Measurements from ENCODE around the gene GTF3A. TPM values are rescaled to one million over a fixed set of nuclear protein-coding genes. Genes with fewer than 3 reads are reported as not detected.
A peak's percentile ranks its signal among the peaks of the same experiment; 100 is the strongest.

The GTF3A gene
- total RNA-seq, 1 donor: 111 TPM

GRCh38 chr13:27379694-27380641 is 44.5 kb upstream of the GTF3A start:
- Histone ChIP-seq H3K36me3 (ENCODE audit: insufficient read depth, low read length) (no peaks in the 10 kb centered on the region), H3K4me1 (ENCODE audit: insufficient read depth, low read length) (no peaks in the 10 kb centered on the region), H3K27me3 (ENCODE audit: insufficient read depth, low read length) (peaks cover 3% of the 10 kb centered on the region), H3K4me3 (ENCODE audit: insufficient read depth, low read length) (no peak overlapping the region), H3K4me2 (ENCODE audit: insufficient read depth, low read length) (no peak overlapping the region), H3K79me2 (ENCODE audit: insufficient read depth, low read length) (no peaks in the 10 kb centered on the region), H2AFZ (ENCODE audit: low read length) (peak overlapping the region; percentile 67), H3K27ac (ENCODE audit: low read depth, low read length) (no peak overlapping the region), H3K9me3 (ENCODE audit: low read depth, low read length) (no peaks in the 10 kb centered on the region), H4K20me1 (ENCODE audit: insufficient read depth, low read length) (no peaks in the 10 kb centered on the region)
- peak; percentile 75 for TF ChIP-seq CTCF (IDR thresholded peaks at IDR 0.05; ENCODE audit: extremely low read depth, low read depth, low read length)
- peak; percentile 86 for DNase-seq (ENCODE audit: insufficient read length, low spot score, missing footprints)

GRCh38 chr13:27381601-27382000 is 42.8 kb upstream of the GTF3A start:
- Histone ChIP-seq H3K4me1 (ENCODE audit: insufficient read depth, low read length) (no peaks in the 10 kb centered on the region), H3K36me3 (ENCODE audit: insufficient read depth, low read length) (no peaks in the 10 kb centered on the region), H3K79me2 (ENCODE audit: insufficient read depth, low read length) (no peaks in the 10 kb centered on the region), H2AFZ (ENCODE audit: low read length) (no peak overlapping the region), H4K20me1 (ENCODE audit: insufficient read depth, low read length) (no peaks in the 10 kb centered on the region), H3K27ac (ENCODE audit: low read depth, low read length) (no peak overlapping the region), H3K9me3 (ENCODE audit: low read depth, low read length) (no peaks in the 10 kb centered on the region), H3K27me3 (ENCODE audit: insufficient read depth, low read length) (peaks cover 10% of the 10 kb centered on the region), H3K4me3 (ENCODE audit: insufficient read depth, low read length) (no peak overlapping the region), H3K4me2 (ENCODE audit: insufficient read depth, low read length) (no peak overlapping the region)
- TF ChIP-seq CTCF (IDR thresholded peaks at IDR 0.05; ENCODE audit: extremely low read depth, low read depth, low read length): no peak
- DNase-seq (ENCODE audit: insufficient read length, low spot score, missing footprints): no peak

GRCh38 chr13:27383104-27383921 is 41.1 kb upstream of the GTF3A start:
- no peaks in the 10 kb centered on the region for H3K79me2 ChIP-seq (ENCODE audit: insufficient read depth, low read length)
- H3K9me3 ChIP-seq (ENCODE audit: low read depth, low read length): no peaks in the 10 kb centered on the region
- no peak overlapping the region for H2AFZ ChIP-seq (ENCODE audit: low read length)
- TF ChIP-seq CTCF (IDR thresholded peaks at IDR 0.05; ENCODE audit: extremely low read depth, low read depth, low read length): no peak
- H3K27ac ChIP-seq (ENCODE audit: low read depth, low read length): no peak overlapping the region
- no peak overlapping the region for H3K4me2 ChIP-seq (ENCODE audit: insufficient read depth, low read length)
- H4K20me1 ChIP-seq (ENCODE audit: insufficient read depth, low read length): no peaks in the 10 kb centered on the region
- no peak for DNase-seq (ENCODE audit: insufficient read length, low spot score, missing footprints)
- no peaks in the 10 kb centered on the region for H3K36me3 ChIP-seq (ENCODE audit: insufficient read depth, low read length)
- H3K4me3 ChIP-seq (ENCODE audit: insufficient read depth, low read length): no peak overlapping the region
- H3K4me1 ChIP-seq (ENCODE audit: insufficient read depth, low read length): no peaks in the 10 kb centered on the region
- peaks cover 10% of the 10 kb centered on the region for H3K27me3 ChIP-seq (ENCODE audit: insufficient read depth, low read length)

- H3K79me2 ChIP-seq (ENCODE audit: insufficient read depth, low read length): no peaks in the 10 kb centered on the region
- H3K9me3 ChIP-seq (ENCODE audit: low read depth, low read length): no peaks in the 10 kb centered on the region
- no peak overlapping the region for H2AFZ ChIP-seq (ENCODE audit: low read length)
- peaks cover 10% of the 10 kb centered on the region for H3K27me3 ChIP-seq (ENCODE audit: insufficient read depth, low read length)
- H3K36me3 ChIP-seq (ENCODE audit: insufficient read depth, low read length): no peaks in the 10 kb centered on the region
- DNase-seq (ENCODE audit: insufficient read length, low spot score, missing footprints): no peak
- no peak overlapping the region for H3K27ac ChIP-seq (ENCODE audit: low read depth, low read length)
- TF ChIP-seq CTCF (IDR thresholded peaks at IDR 0.05; ENCODE audit: extremely low read depth, low read depth, low read length): no peak
- no peaks in the 10 kb centered on the region for H3K4me1 ChIP-seq (ENCODE audit: insufficient read depth, low read length)
- H4K20me1 ChIP-seq (ENCODE audit: insufficient read depth, low read length): no peaks in the 10 kb centered on the region
- H3K4me2 ChIP-seq (ENCODE audit: insufficient read depth, low read length): no peak overlapping the region
- no peak overlapping the region for H3K4me3 ChIP-seq (ENCODE audit: insufficient read depth, low read length)
These were observed 40.1 kb upstream of the GTF3A start for GRCh38 chr13:27384285-27384684.

Measured in osteoblast (primary cell).